Lower lobe of right lung (tissue), 2 donors: ENCODE measurements around the gene VASP. TPM values are rescaled to one million over a fixed set of nuclear protein-coding genes. Genes with fewer than 3 reads are reported as not detected.

Experiments used
- ATAC-seq, 2 donors: fragments of 200-7000 bp; cut with Tn5 transposase; one replicate each; pipeline ENCODE4 v1.9.1; 2020 to 2022; ENCODE audit warnings: mild to moderate bottlenecking in 2 of 2, moderate library complexity in 2 of 2
- DNase-seq: peaks from one replicate; pipeline ENCODE4 v3.0.0-alpha.2; 2020
- H3K27ac ChIP-seq: fragments of 200-600 bp; one replicate; pipeline ENCODE4 v1.8.0; 2022
- H3K27me3 ChIP-seq: fragments of 200-600 bp; one replicate; pipeline ENCODE4 v1.8.0; 2022; ENCODE audit warnings: low read depth
- H3K36me3 ChIP-seq: fragments of 200-600 bp; one replicate; pipeline ENCODE4 v1.8.0; 2022; ENCODE audit warnings: mild to moderate bottlenecking
- H3K4me1 ChIP-seq: fragments of 200-600 bp; one replicate; pipeline ENCODE4 v1.8.0; 2022
- H3K4me3 ChIP-seq: fragments of 200-600 bp; one replicate; pipeline ENCODE4 v1.8.0; 2022; ENCODE audit warnings: mild to moderate bottlenecking
- H3K9me3 ChIP-seq: fragments of 200-600 bp; one replicate; pipeline ENCODE4 v1.8.0; 2022
- CTCF ChIP-seq: fragments of 200-600 bp; IDR thresholded peaks from one replicate; pipeline ENCODE4 v1.8.0; 2022; ENCODE audit warnings: antibody characterized with exemption, mild to moderate bottlenecking
- intact Hi-C: fragments of 100-400 bp; cut with DNase I; formaldehyde crosslinking; loops from one replicate; pipeline ENCODE4 v1.11.0; 2022
- total RNA-seq: library from RNA; stranded (reverse); fragmentation: NEBNext Ultra II Directional; extraction: Animal tissue kit (Norgen Biotek cat#: 25700); gene quantifications from one replicate; pipeline ENCODE4 v1.2.1, GENCODE V29; 2021
- donor health status: DM: no; HTN: yes; CAD: no; lungs with severe emphysema.

Gene VASP
- total RNA-seq, 1 donor from 2014 or later, result 190 TPM

GRCh38 chr19:45539459-45539858 is 32.2 kb downstream of the VASP start:
- no peak for DNase-seq
- H3K27ac ChIP-seq, result no peak overlapping the region
- H3K4me1 ChIP-seq, result no peaks in the 10 kb centered on the region
- TF ChIP-seq CTCF, result no peak
- H3K9me3 ChIP-seq, result no peaks in the 10 kb centered on the region
- H3K36me3 ChIP-seq, result no peaks in the 10 kb centered on the region
- ATAC-seq, result no peak
- no peak overlapping the region for H3K4me3 ChIP-seq
- intact Hi-C loops, result no loop called here
- H3K27me3 ChIP-seq, result no peaks in the 10 kb centered on the region

DNA sequence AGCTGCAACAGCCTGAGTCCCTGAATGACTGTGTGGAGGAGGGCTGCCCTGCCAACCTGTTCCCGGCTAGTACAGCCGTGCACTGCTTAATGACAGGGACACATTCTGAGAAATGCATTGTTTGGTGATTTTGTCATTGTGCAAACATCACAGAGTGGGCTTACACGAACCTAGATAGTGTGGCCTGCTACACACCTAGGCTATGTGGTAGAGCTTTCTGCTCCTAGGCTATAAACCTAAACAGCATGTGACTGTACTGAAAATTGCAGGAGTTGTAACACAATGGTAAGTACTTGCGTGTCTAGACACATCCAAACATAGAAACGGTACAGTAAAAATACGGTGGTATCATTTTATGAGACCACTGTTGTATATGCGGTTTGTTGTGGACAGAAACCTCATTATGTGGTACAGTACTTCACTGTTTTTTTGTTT is 35.0 kb downstream of the VASP start:
- no peak for ATAC-seq
- no peak overlapping the region for H3K27ac ChIP-seq
- H3K27me3 ChIP-seq, result no peaks in the 10 kb centered on the region
- intact Hi-C loops, result no loop called here
- no peaks in the 10 kb centered on the region for H3K9me3 ChIP-seq
- no peak for TF ChIP-seq CTCF
- H3K4me1 ChIP-seq, result no peaks in the 10 kb centered on the region
- no peak for DNase-seq
- H3K36me3 ChIP-seq, result no peaks in the 10 kb centered on the region
- no peak overlapping the region for H3K4me3 ChIP-seq

- ATAC-seq (no peak), DNase-seq (no peak)
- intact Hi-C loops, result no loop called here
- Histone ChIP-seq H3K4me1 (no peaks in the 10 kb centered on the region), H3K36me3 (no peaks in the 10 kb centered on the region), H3K9me3 (no peaks in the 10 kb centered on the region), H3K4me3 (no peak overlapping the region), H3K27me3 (no peaks in the 10 kb centered on the region), H3K27ac (no peak overlapping the region)
- no peak for TF ChIP-seq CTCF
Observed at GRCh38 chr19:45547211-45547770, 40.0 kb downstream of the VASP start.

DNA sequence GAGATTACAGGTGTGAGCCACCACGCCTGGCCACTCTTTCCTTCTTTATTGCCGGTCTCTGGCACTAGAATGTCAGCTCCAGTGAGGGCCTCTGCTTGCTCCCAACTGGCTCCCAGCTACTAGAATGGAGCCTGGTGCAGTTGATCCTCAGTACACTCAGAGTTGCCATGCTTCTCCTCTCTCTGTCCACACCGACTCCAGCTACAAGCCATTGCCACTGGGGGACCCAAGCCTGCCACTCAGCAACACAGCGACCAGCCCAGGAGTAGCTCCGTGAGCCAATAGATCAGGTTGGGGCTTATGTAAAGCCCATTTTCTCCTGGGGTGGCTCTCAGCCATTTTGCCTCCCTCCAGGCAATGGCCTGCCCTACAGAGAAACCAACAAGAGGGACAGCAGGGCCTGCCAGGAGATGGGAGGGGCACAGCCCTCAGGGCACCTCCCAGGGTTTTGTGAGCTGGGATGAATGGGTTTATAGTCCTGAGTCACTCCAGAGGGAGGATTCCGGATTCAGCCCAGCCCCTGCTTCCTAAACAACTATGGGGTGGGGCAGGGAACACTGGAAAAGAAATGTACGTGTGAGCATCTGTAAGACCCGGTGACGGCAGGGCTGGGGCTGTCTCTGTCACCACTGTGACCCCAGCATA is 40.8 kb downstream of the VASP start:
- Histone ChIP-seq H3K27me3 (no peaks in the 10 kb centered on the region), H3K4me1 (no peaks in the 10 kb centered on the region), H3K36me3 (peaks cover 4% of the 10 kb centered on the region), H3K4me3 (no peak overlapping the region), H3K27ac (no peak overlapping the region), H3K9me3 (no peaks in the 10 kb centered on the region)
- no peak for TF ChIP-seq CTCF
- intact Hi-C loops, result no loop called here
- DNase-seq (no peak), ATAC-seq (peak; percentile 33 to 42)

DNA sequence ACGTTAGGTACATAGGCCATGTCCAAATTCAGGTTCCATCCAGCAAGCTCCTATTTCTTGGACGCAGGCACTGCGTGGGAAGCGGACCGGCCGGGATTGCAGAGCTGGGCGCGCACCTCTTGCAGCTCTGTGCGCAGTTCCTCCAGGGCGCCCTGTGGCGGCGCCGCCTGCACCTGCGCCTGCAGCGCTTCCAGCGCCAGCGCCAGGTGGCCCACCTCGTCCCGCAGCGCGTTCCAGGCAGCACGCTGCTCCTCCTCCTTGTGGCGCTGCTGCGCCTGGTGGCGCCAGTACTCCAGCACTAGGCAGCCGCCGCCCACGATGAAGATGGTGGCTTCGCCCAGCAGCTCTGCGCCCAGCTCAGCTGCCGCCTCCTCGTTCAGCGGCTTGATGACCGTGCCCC is 46.2 kb downstream of the VASP start:
- intact Hi-C loops, result no loop called here
- Histone ChIP-seq H3K9me3 (no peaks in the 10 kb centered on the region), H3K4me1 (no peaks in the 10 kb centered on the region), H3K27me3 (no peaks in the 10 kb centered on the region), H3K4me3 (no peak overlapping the region), H3K27ac (no peak overlapping the region), H3K36me3 (peaks cover 11% of the 10 kb centered on the region)
- DNase-seq, result no peak
- no peak for TF ChIP-seq CTCF
- ATAC-seq, result no peak
